CD4-positive, alpha-beta memory T cell (primary cell): Measurements from ENCODE around the gene TRIM3. TPM values are rescaled to one million over a fixed set of nuclear protein-coding genes. Genes with fewer than 3 reads are reported as not detected.

Experiments used
- CTCF ChIA-PET: fragments of 350-600 bp; sonication (Branson Sonifier 250); formaldehyde crosslinking; loops from one replicate; lab custom pipeline; 2021; ENCODE audit warnings: inconsistent platforms; ENCODE audit not compliant: partially characterized antibody; lab: Charles Lee
- POLR2A ChIA-PET: fragments of 350-600 bp; sonication (Branson Sonifier 250); formaldehyde crosslinking; loops from one replicate; lab custom pipeline; 2021; ENCODE audit not compliant: partially characterized antibody; lab: Charles Lee
- DNase-seq, 5 donors: peaks; one replicate each; pipeline versions ENCODE4 v3.0.0 to v3.0.0-alpha.2; 2020 to 2022; ENCODE audit warnings: mixed read lengths in 1 of 5
- H3K27ac ChIP-seq: one replicate; pipeline ENCODE4 v1.7.0; 2013; ENCODE audit warnings: low read depth, low read length
- H3K27me3 ChIP-seq: 2 replicates; pipeline ENCODE4 v1.7.0; 2013; ENCODE audit warnings: mild to moderate bottlenecking, low read length, moderate library complexity; ENCODE audit not compliant: insufficient read depth
- H3K36me3 ChIP-seq: 2 replicates; pipeline ENCODE4 v1.7.0; 2013; ENCODE audit warnings: mild to moderate bottlenecking, low read length, moderate library complexity; ENCODE audit not compliant: insufficient read depth
- H3K4me1 ChIP-seq: 2 replicates; pipeline ENCODE4 v1.7.0; 2013; ENCODE audit warnings: mild to moderate bottlenecking, low read length, moderate library complexity; ENCODE audit not compliant: insufficient read depth
- H3K4me3 ChIP-seq, 2 donors: one replicate each; pipeline ENCODE4 v1.7.0; 2013; ENCODE audit warnings: low read length in 2 of 2, mild to moderate bottlenecking in 1 of 2
- H3K9me3 ChIP-seq, 2 donors: one replicate each; pipeline ENCODE4 v1.7.0; 2013; ENCODE audit warnings: low read length in 2 of 2, control low read depth in 1 of 2; ENCODE audit not compliant: control insufficient read depth in 1 of 2
- H3K27ac Mint-ChIP-seq, 7 donors: one replicate each; pipeline ENCODE4 v1.8.0; 2020 to 2021; ENCODE audit warnings: mixed read lengths in 7 of 7, mild to moderate bottlenecking in 6 of 7, inconsistent platforms in 3 of 7, moderate library complexity in 3 of 7
- H3K27me3 Mint-ChIP-seq, 2 donors: one replicate each; pipeline ENCODE4 v1.8.0; 2020 to 2021; ENCODE audit warnings: mixed read lengths in 2 of 2
- H3K36me3 Mint-ChIP-seq, 2 donors: one replicate each; pipeline ENCODE4 v1.8.0; 2020 to 2021; ENCODE audit warnings: mixed read lengths in 2 of 2, inconsistent platforms in 1 of 2, mild to moderate bottlenecking in 1 of 2
- H3K4me1 Mint-ChIP-seq, 4 donors: one replicate each; pipeline ENCODE4 v1.8.0; 2020 to 2021; ENCODE audit warnings: mixed read lengths in 4 of 4, mild to moderate bottlenecking in 1 of 4
- H3K4me3 Mint-ChIP-seq, 8 donors: one replicate each; pipeline ENCODE4 v1.8.0; 2020 to 2021; ENCODE audit warnings: mixed read lengths in 8 of 8, mild to moderate bottlenecking in 7 of 8, moderate library complexity in 6 of 8, inconsistent platforms in 3 of 8
- H3K9me3 Mint-ChIP-seq, 8 donors: one replicate each; pipeline ENCODE4 v1.8.0; 2020 to 2021; ENCODE audit warnings: mixed read lengths in 8 of 8, mild to moderate bottlenecking in 5 of 8, inconsistent platforms in 3 of 8, moderate library complexity in 1 of 8
- intact Hi-C: fragments of 100-400 bp; cut with micrococcal nuclease; formaldehyde crosslinking; loops from one replicate; pipeline ENCODE4 v1.15.1; 2023
- polyA plus RNA-seq, 2 donors: library from polyadenylated mRNA; unstranded; fragments of 300-500 nt; fragmentation: Illumina TruSeq; gene quantifications; one replicate each; pipeline ENCODE4 v1.2.3, GENCODE V29; 2021
- total RNA-seq, 2 experiments: library from RNA; stranded (reverse); gene quantifications; one replicate each; pipeline ENCODE4 v1.2.3, GENCODE V29; 2021

TRIM3 gene
- total and polyA plus RNA-seq, 4 experiments from 2014 or later: 1.2 to 23.1 (median 13.2) TPM

DNA sequence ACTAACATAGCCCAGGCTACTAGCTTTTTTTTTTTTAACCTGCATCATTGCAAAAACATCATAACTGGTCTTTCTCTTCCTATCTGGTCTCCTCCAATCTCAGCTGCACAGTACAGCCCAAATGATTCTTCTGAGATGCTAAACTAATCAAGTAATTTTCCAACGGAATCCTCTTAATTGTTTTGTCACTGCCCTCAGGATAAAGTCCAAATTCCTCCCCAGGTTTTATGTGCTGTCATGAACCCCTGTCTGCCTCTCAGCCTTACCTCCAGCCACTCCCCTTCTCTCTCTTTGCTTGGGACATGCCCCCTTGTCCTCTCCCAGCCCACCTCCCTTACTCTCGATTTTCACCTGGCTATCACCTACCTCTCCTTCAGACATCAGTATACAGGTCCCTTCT, 67.4 kb downstream of the TRIM3 start:
- DNase-seq: no peak
- no peaks in the 10 kb centered on the region for H3K27me3 Mint-ChIP-seq
- Histone ChIP-seq H3K27me3 (no peaks in the 10 kb centered on the region), H3K27ac (no peak overlapping the region), H3K36me3 (peaks cover 17% of the 10 kb centered on the region), H3K9me3 (no peaks in the 10 kb centered on the region), H3K4me3 (no peak overlapping the region), H3K4me1 (peaks cover 76% of the 10 kb centered on the region)
- peak overlapping the region in 5 of 8 donors; percentile 37 to 66 (median 43) for H3K4me3 Mint-ChIP-seq
- ChIA-PET CTCF (interaction anchor here (0.9 to 5.3 kb wide), 6 partner anchors 11 to 37 kb away, joined by 3 to 40 read pairs (median 4); partner anchors contain the start of gene SMPD1), POLR2A (interaction anchor here (0.7 to 23.7 kb wide), 5 partner anchors 10 to 277 kb away, joined by 3 to 503 read pairs (median 4); partner anchors contain the start of genes APBB1, MRPL17 and SMPD1)
- intact Hi-C loops: no loop called here
- H3K9me3 Mint-ChIP-seq: peaks cover 0 to 1% (median 0%) of the 10 kb centered on the region in 8 donors
- peaks cover 17 to 30% of the 10 kb centered on the region in 2 donors for H3K36me3 Mint-ChIP-seq
- peak overlapping the region; percentile 63 to 94 (median 73) for H3K27ac Mint-ChIP-seq
- peaks cover 55 to 85% (median 73%) of the 10 kb centered on the region in 4 donors for H3K4me1 Mint-ChIP-seq

DNA sequence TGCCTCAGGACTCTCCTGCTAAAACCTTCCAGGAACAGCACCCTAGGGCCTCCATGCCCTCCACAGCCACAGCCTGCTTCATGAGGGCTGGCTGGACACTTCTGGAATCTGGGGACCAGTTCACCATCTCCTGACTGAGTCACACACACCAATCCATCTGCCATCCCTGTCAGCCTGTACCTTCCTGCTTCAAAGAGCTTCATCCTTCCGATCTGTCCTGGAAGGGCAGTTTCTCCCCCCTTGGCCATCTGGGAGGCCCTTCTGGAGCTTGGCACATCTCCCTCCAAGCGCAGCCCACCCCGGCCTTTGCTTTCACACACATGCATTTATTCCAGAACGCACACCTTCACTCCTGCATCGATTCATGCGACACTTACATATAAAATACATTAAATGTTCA, 67.9 kb downstream of the TRIM3 start:
- Histone ChIP-seq H3K4me1 (peaks cover 82% of the 10 kb centered on the region), H3K36me3 (peaks cover 14% of the 10 kb centered on the region), H3K27me3 (no peaks in the 10 kb centered on the region), H3K4me3 (no peak overlapping the region), H3K9me3 (no peaks in the 10 kb centered on the region), H3K27ac (no peak overlapping the region)
- no peaks in the 10 kb centered on the region for H3K27me3 Mint-ChIP-seq
- H3K4me1 Mint-ChIP-seq: peaks cover 54 to 89% (median 75%) of the 10 kb centered on the region in 4 donors
- intact Hi-C loops: no loop called here
- peaks cover 0 to 1% (median 0%) of the 10 kb centered on the region in 8 donors for H3K9me3 Mint-ChIP-seq
- DNase-seq: no peak
- peak overlapping the region; percentile 63 to 94 (median 73) for H3K27ac Mint-ChIP-seq
- ChIA-PET POLR2A (interaction anchor here (0.7 to 23.7 kb wide), 4 partner anchors 11 to 264 kb away, joined by 3 to 503 read pairs (median 138); partner anchors contain the start of genes APBB1 and SMPD1), CTCF (interaction anchor here (1.0 to 5.3 kb wide), 4 partner anchors 14 to 27 kb away, joined by 3 to 40 read pairs (median 6); partner anchors contain the start of gene SMPD1)
- peak overlapping the region in 5 of 8 donors; percentile 15 to 66 (median 43) for H3K4me3 Mint-ChIP-seq
- H3K36me3 Mint-ChIP-seq: peaks cover 21 to 29% of the 10 kb centered on the region in 2 donors

GRCh38 chr11:6405052-6405667, 68.6 kb downstream of the TRIM3 start:
- intact Hi-C loops: no loop called here
- Histone ChIP-seq H3K27ac (peak overlapping the region; percentile 11), H3K4me1 (peaks cover 83% of the 10 kb centered on the region), H3K27me3 (no peaks in the 10 kb centered on the region), H3K36me3 (peaks cover 7% of the 10 kb centered on the region), H3K9me3 (no peaks in the 10 kb centered on the region), H3K4me3 (no peak overlapping the region)
- no peaks in the 10 kb centered on the region for H3K27me3 Mint-ChIP-seq
- POLR2A ChIA-PET: interaction anchor here (1.3 to 23.7 kb wide), 3 partner anchors 12 to 26 kb away, joined by 3 to 503 read pairs (median 273); partner anchors contain the start of genes APBB1 and SMPD1
- peaks cover 58 to 92% (median 78%) of the 10 kb centered on the region in 4 donors for H3K4me1 Mint-ChIP-seq
- DNase-seq: no peak
- CTCF ChIA-PET: interaction anchor here (1.3 to 7.6 kb wide), 5 partner anchors 16 to 39 kb away, joined by 3 to 72 read pairs (median 8); partner anchors contain the start of gene SMPD1
- H3K4me3 Mint-ChIP-seq: peak overlapping the region in 6 of 8 donors; percentile 67 to 78 (median 76)
- peaks cover 24 to 27% of the 10 kb centered on the region in 2 donors for H3K36me3 Mint-ChIP-seq
- H3K9me3 Mint-ChIP-seq: peaks cover 0 to 1% (median 0%) of the 10 kb centered on the region in 8 donors
- H3K27ac Mint-ChIP-seq: peak overlapping the region in 6 of 7 donors; percentile 81 to 99 (median 94)

DNA sequence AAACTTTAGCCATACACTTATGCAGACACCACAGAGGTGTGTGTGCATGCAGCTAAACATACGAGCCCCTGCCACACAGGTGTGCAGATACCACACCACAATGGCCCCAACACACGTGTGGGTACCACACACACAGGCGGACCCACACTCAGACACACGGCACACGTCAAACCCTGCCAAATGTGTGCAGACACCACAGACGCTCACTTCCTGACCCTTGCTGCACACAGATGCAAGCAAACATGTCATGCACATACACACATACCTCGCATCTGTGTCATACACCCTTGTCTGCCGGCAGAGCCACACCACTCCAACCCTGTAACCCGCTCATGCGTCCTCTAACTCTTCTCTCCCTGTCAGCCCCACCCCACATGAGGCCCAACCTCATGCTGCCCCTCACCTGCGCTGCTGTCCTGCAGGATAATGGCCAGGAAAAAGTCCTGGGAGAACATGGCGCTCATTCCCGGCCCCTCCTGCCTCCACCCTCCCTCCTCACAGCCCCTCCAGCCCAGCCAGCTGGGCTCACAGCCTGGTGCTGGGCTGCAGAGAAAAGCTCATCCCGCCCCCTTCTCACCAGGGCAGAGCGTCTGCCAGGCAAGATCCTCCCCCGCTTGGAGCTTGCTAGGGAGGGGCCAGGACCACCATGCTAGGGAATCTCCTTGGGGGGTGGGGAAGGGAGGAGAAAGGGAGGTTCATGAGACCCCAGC, 69.2 kb downstream of the TRIM3 start:
- H3K4me1 Mint-ChIP-seq: peaks cover 57 to 92% (median 78%) of the 10 kb centered on the region in 4 donors
- DNase-seq: peak; percentile 21 to 65 (median 39)
- H3K36me3 Mint-ChIP-seq: peaks cover 22 to 24% of the 10 kb centered on the region in 2 donors
- peak overlapping the region; percentile 5 to 78 (median 74) for H3K4me3 Mint-ChIP-seq
- ChIA-PET CTCF (interaction anchor here (1.2 to 7.6 kb wide), 9 partner anchors 13 to 39 kb away, joined by 3 to 72 read pairs (median 25); partner anchors contain the start of genes APBB1, HPX and SMPD1), POLR2A (interaction anchor here (1.1 to 23.7 kb wide), 5 partner anchors 12 to 79 kb away, joined by 3 to 503 read pairs (median 30); partner anchors contain the start of genes APBB1, ARFIP2, SMPD1 and TIMM10B)
- peak overlapping the region; percentile 80 to 99 (median 96) for H3K27ac Mint-ChIP-seq
- Histone ChIP-seq H3K4me1 (peaks cover 80% of the 10 kb centered on the region), H3K27me3 (no peaks in the 10 kb centered on the region), H3K9me3 (no peaks in the 10 kb centered on the region), H3K36me3 (peaks cover 3% of the 10 kb centered on the region), H3K27ac (peak overlapping the region; percentile 69), H3K4me3 (peak overlapping the region in 1 of 2 donors; percentile 53)
- H3K9me3 Mint-ChIP-seq: peaks cover 0 to 1% (median 0%) of the 10 kb centered on the region in 8 donors
- no peaks in the 10 kb centered on the region for H3K27me3 Mint-ChIP-seq
- intact Hi-C loops: no loop called here

DNA sequence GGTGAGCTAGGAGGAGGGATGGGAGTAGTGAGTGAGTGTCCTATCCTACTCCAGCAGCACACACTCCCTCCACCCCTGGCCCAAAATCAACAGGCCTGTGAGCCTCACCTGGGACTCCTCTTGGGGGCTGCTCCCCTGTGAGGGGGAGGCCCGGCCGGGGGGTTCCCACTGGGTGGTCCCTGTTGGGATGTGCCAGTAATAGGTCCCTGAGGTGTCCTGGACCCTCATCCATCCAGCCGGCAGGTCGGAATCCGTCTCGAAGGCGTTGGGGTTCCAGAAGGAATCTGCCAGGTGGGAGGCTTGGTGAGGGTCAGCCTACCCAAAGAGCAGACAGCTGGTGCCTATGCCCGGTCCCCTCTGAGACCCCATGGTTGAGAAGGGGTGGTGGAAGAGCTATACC, 70.2 kb downstream of the TRIM3 start:
- DNase-seq: no peak
- Mint-ChIP-seq H3K27ac (peak overlapping the region; percentile 96 to 99 (median 97)), H3K4me3 (peak overlapping the region; percentile 33 to 98 (median 84)), H3K27me3 (no peaks in the 10 kb centered on the region), H3K9me3 (peaks cover 0 to 1% (median 0%) of the 10 kb centered on the region in 8 donors), H3K4me1 (peaks cover 61 to 96% (median 80%) of the 10 kb centered on the region in 4 donors), H3K36me3 (peaks cover 25 to 33% of the 10 kb centered on the region in 2 donors)
- Histone ChIP-seq H3K27me3 (no peaks in the 10 kb centered on the region), H3K27ac (peak overlapping the region; percentile 69), H3K9me3 (no peaks in the 10 kb centered on the region), H3K36me3 (peaks cover 4% of the 10 kb centered on the region), H3K4me1 (peaks cover 80% of the 10 kb centered on the region), H3K4me3 (peak overlapping the region; percentile 40 to 53)
- CTCF ChIA-PET: interaction anchor here (1.2 to 7.6 kb wide), 11 partner anchors 10 to 102 kb away, joined by 4 to 72 read pairs (median 17); partner anchors contain the start of genes APBB1, ARFIP2, HPX and SMPD1
- POLR2A ChIA-PET: interaction anchor here (0.6 to 23.7 kb wide), 14 partner anchors 13 to 343 kb away, joined by 3 to 503 read pairs (median 6); partner anchors contain the start of genes APBB1, ARFIP2, FHIP1B and SMPD1
- intact Hi-C loops: no loop called here

DNA sequence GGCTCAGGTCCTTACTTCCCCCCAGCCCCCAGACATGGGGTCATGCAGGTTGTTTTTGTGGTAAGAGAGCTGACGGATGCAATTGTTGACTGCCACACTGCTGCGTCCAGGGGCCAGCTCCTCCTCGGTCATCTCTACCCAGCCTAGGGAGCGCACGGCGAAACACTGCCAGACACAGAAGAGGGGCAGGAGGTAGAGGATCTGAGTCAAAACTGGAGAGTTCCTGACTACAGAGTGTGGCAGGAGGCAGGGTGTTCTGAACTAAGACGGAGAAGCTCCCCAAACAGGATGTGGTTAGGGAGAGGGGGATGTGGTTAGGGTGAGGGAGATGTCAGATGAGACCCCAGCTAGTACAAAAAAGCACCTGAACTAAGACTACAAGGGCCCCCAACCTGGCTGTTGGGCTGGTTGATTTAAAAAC, 71.2 kb downstream of the TRIM3 start:
- H3K4me3 Mint-ChIP-seq: peak overlapping the region; percentile 80 to 98 (median 84)
- H3K27ac ChIP-seq: peak overlapping the region; percentile 69
- peaks cover 30 to 38% of the 10 kb centered on the region in 2 donors for H3K36me3 Mint-ChIP-seq

More for the DNA sequence above, 71.2 kb downstream of the TRIM3 start:
- intact Hi-C loops: loop anchor here (1.0 kb wide), 4 partner anchors 11 to 41 kb away; partner anchors contain the start of genes APBB1 and SMPD1
- peaks cover 9% of the 10 kb centered on the region for H3K36me3 ChIP-seq
- DNase-seq: peak; percentile 89 to 95 (median 90)
- peaks cover 72% of the 10 kb centered on the region for H3K4me1 ChIP-seq
- peak overlapping the region; percentile 40 to 53 for H3K4me3 ChIP-seq
- H3K9me3 ChIP-seq: no peaks in the 10 kb centered on the region
- no peaks in the 10 kb centered on the region for H3K27me3 Mint-ChIP-seq
- peak overlapping the region; percentile 96 to 99 (median 97) for H3K27ac Mint-ChIP-seq
- POLR2A ChIA-PET: interaction anchor here (0.6 to 23.7 kb wide), 20 partner anchors 12 to 344 kb away, joined by 3 to 503 read pairs (median 5); partner anchors contain the start of genes APBB1, ARFIP2, MRPL17 and SMPD1
- H3K27me3 ChIP-seq: no peaks in the 10 kb centered on the region
- H3K9me3 Mint-ChIP-seq: peaks cover 0 to 1% (median 0%) of the 10 kb centered on the region in 8 donors
- H3K4me1 Mint-ChIP-seq: peaks cover 62 to 98% (median 80%) of the 10 kb centered on the region in 4 donors
- CTCF ChIA-PET: interaction anchor here (0.7 to 7.6 kb wide), 16 partner anchors 9 to 335 kb away, joined by 3 to 72 read pairs (median 6); partner anchors contain the start of genes APBB1, ARFIP2, HPX and SMPD1
